HG03103 (cell line): Measurements from ENCODE around the gene PIP5K1C.

Experiments
- ATAC-seq: cut with Tn5 transposase; IDR thresholded peaks from one replicate; pipeline ENCODE4 v1.9.1; 2021; ENCODE audit warnings: low read depth; ENCODE audit not compliant: unreplicated experiment

The PIP5K1C gene

GRCh38 chr19:3695124-3695733 is 5.0 kb downstream of the PIP5K1C start:
- ATAC-seq: no peak

DNA sequence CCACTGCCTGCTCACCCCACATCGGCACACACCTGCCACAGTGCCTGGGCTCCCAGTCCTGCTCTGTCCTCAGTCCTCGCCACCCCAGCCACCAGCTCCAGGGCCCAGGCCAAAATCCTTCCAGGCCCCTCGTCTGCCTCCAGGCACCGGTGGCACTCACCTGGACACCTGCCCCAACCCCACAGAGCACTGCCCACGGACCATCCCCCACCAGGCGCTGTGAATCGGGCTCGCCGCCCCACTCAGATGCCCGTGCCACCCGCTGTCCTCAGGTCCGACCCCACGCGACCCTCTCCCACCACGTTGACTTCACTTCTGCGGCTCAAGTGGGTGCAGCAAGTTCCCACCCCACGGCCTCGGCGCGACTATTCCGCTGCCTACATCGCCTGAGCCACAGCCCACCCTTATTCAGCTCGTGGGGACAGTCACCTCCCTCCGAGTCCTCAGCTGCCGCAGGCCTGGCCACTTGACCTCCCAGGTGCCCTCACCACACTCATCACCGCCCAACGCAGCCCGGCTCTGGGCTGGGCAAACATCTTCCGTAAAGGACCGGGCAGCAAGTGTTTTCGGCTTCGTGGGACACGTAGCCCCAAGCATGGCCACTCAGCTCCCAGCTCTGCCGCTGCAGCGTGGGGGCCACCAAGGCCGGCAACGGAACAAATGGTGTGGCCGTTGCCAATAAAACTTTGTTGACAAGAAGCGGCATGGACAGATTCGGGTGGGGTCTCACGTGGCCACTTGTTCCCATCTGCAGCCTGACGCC is 5.7 kb downstream of the PIP5K1C start:
- no peak for ATAC-seq

GRCh38 chr19:3693025-3693925 is 7.0 kb downstream of the PIP5K1C start:
- ATAC-seq: no peak

- ATAC-seq: no peak
These were observed 7.9 kb downstream of the PIP5K1C start for GRCh38 chr19:3692141-3693024.

DNA sequence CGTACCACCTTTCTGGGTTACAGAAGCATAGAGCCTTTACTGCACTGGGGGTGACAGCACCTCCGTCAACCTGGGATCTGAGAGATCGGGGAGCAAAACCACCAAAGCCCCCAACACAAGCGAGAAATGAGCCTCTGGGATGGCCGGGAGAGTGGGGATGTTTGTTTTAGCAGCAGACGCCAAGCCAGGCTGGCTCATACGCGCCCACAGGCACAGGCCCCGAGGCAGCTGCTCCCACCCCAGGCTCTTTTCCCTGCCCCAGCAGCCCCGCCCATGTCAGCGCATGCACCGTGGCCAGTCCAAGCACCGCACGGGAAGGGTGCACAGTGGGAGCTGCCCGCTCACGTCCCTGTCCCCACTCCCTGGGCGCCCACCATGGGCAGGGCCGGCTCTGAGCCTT is 8.5 kb downstream of the PIP5K1C start:
- no peak for ATAC-seq

GRCh38 chr19:3691372-3691716 is 8.9 kb downstream of the PIP5K1C start:
- ATAC-seq: no peak

GRCh38 chr19:3690551-3691371 is 9.5 kb downstream of the PIP5K1C start:
- ATAC-seq: no peak

- no peak for ATAC-seq
These were observed 12.2 kb downstream of the PIP5K1C start for GRCh38 chr19:3687774-3688706.

DNA sequence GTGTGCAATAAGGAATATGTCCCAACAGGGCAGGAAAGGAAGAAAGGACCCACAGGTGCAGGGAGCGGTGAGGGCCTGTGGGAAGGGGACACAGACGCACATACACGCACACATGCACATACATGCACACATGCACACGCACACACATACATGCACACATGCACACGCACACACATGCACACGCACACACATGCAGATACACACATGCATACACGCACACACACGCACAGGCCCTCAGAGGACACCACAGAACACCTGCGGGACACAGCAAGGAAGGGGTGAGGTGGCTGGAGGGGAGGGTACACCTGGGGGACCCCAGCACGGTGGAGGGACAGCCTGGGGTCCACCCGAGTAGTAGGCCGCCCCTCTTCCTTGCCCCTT is 12.9 kb downstream of the PIP5K1C start:
- no peak for ATAC-seq

- no peak for ATAC-seq
These were observed 15.4 kb downstream of the PIP5K1C start for GRCh38 chr19:3684817-3685410.

DNA sequence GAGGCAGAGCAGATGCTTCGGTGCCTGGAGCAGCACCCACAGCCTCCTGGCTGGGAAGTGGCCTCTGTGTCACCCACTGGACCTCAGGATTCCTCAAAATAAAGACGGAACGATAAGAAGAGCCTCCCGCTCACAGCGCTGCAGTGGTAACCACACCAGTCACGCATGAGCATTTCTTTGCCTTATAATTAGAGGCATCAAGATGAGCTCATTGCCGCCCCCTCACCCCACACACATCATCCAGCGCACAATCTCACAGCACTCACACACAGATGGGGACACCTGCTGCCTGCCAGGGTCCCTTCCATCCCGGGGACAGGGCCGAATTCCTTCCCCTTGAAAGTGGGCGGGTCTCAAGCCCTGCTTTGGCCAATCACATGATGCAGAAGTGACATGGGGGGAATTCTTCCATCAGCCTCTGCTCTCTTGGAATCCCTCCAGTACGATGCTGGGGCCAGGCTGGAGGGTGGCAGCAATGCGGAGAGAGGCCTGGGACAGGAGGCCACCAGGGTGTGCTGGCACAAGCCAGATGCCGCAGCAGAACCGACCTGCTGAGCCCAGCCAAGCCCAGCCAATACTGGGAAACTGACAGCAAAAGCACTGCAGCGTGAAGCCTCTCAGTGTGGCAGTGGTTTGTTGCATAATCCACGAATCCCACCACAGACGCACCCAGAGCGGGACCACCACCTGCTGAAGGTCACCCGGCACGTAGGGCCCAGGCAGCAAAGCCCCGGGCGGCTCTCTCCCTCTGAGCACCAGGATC is 16.0 kb downstream of the PIP5K1C start:
- ATAC-seq: no peak

- no peak for ATAC-seq
These were observed 16.7 kb downstream of the PIP5K1C start for GRCh38 chr19:3683405-3684053.

DNA sequence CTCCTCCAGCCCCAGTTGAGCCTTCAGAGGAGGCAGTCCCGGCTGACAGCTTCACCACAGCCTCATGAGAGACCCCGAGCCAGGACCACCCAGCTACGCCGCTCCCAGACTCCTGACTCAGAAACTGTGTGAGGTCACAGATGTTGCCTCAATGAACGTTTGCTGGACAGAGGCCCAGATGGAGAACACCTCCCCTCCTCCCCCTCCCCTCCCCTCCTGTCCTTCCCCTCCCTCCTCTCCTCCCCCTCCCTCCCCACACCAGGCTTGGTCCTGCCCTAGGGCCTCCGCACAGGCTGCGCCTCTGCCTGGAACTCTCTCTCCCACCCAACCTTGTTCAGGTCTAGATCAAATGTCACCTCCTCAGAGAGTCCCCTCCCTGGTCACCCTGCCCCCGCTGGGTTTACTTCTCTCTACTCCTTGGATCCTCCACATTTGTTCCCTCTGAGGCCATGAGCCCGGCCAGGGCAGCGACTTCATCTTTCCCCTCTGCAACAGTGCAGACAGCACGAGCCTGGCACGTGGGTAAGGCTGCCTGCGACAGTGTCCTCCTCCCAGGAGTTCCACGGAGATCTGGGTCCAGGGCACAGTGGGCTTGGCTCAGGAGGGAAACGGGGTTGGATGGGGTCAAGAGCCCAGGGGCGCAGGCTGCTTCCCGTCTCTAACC is 17.4 kb downstream of the PIP5K1C start:
- no peak for ATAC-seq

- no peak for ATAC-seq
These were observed 18.0 kb downstream of the PIP5K1C start for GRCh38 chr19:3682286-3682685.

- ATAC-seq: no peak
These were observed 19.3 kb downstream of the PIP5K1C start for GRCh38 chr19:3680939-3681338.

GRCh38 chr19:3679581-3679980 is 20.7 kb downstream of the PIP5K1C start:
- ATAC-seq: no peak
